HG03558 (cell line): Measurements from ENCODE around the gene OR11A1.
"Not testable (repeated sequence)": the region's sequence is repeated elsewhere in the genome, so short reads cannot be mapped to it uniquely, and the experiment has no call there.

ENCODE experiments used
- ATAC-seq: cut with Tn5 transposase; IDR thresholded peaks from one replicate; pipeline ENCODE4 v1.9.1; 2021; ENCODE audit warnings: moderate number of reproducible peaks; ENCODE audit not compliant: unreplicated experiment; ENCODE audit errors: extremely low read depth

Gene OR11A1

GRCh38 chr6:29483186-29483585 lies 26.3 kb upstream of the OR11A1 start:
- no peak for ATAC-seq

- no peak for ATAC-seq
Observed at GRCh38 chr6:29479560-29479959, 22.7 kb upstream of the OR11A1 start.

DNA sequence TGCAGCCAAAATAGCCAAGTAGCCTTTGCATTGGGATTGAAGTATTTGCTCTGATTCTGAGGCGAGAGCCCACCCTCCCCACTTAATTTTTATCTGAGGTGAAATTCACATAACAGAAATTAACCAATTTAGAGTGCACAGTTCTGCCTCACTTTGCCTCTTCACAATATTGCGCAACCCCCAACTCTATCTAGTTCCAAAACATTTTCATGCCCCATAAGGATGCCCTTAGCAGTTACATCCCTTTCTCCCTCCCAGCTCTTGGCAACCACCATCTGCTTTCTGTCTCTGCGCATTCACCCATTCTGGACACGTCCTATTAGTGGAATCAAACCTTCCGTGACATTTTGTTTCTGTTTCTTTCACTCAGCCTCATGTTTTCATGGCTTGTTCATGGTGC lies 21.9 kb upstream of the OR11A1 start:
- ATAC-seq: no peak

DNA sequence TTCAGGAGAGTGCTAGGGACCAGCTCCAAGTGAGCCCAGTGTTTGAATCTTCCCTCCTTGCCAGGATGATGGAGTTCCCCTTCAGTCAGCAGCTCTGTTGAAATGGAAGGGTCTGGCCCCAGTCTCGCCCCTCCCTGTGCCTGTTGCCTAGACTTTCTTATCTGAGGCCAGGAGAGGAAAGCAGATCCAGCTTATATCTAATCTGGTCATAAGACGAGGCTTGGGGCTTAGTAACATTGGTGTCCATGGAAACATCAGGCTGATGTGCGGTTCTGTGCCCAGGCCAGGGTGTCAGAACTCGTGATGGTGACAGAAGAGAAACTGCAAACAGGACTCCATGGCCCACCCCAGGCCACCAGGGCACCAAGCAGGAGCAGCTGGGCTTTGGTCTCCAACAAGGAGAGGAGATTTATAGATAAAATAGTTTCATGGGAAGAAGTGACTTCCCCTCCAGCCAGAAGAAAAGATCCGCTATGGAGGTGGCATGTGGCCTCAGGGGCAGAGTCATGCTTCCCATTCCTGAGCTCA lies 21.1 kb upstream of the OR11A1 start:
- ATAC-seq: no peak

- ATAC-seq: no peak
Observed at GRCh38 chr6:29474996-29475395, 18.1 kb upstream of the OR11A1 start.

DNA sequence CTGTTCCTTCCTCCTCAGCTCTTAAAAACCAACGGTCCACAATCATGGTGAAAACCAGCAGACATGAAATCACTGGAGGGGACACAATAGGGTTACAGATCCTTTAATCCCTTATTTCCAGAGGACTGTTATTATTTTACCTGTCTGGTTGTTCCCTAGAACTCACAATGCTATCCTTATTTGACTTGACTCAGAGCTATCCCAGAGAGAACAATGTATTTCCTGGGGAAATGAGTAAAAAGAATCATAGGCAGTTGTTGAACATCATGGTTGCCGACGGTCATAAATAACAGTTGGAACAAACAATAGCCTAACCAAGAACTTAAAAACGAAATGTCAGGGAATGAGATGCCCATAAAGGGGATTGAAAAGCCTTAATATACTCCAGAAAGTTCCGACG lies 9.4 kb upstream of the OR11A1 start:
- no peak for ATAC-seq

GRCh38 chr6:29465801-29466200 lies 8.9 kb upstream of the OR11A1 start:
- no peak for ATAC-seq

DNA sequence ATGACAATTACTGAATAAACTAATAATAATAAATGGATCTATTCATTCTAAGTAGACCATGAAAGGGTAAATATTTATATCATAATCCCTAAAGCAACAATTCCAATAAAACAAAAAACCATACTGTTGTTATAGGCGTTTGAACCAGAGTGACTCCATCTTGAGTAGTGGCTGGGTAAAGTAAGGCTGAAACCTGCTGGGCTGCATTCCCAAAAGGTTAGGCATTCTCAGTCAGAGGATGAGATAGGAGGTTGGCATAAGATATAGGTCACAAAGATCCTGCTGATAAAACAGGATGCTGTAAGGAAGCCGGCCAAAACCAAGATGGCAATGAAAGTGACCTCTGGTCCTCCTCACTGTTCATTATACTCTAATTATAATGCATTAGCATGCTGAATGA lies 8.4 kb upstream of the OR11A1 start:
- no peak for ATAC-seq

DNA sequence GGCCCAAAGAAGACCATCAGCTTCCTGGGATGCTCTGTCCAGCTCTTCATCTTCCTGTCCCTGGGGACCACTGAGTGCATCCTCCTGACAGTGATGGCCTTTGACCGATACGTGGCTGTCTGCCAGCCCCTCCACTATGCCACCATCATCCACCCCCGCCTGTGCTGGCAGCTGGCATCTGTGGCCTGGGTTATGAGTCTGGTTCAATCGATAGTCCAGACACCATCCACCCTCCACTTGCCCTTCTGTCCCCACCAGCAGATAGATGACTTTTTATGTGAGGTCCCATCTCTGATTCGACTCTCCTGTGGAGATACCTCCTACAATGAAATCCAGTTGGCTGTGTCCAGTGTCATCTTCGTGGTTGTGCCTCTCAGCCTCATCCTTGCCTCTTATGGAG lies 5.2 kb upstream of the OR11A1 start:
- ATAC-seq: no peak

- ATAC-seq: no peak
Observed at GRCh38 chr6:29461021-29461814, 4.3 kb upstream of the OR11A1 start.

DNA sequence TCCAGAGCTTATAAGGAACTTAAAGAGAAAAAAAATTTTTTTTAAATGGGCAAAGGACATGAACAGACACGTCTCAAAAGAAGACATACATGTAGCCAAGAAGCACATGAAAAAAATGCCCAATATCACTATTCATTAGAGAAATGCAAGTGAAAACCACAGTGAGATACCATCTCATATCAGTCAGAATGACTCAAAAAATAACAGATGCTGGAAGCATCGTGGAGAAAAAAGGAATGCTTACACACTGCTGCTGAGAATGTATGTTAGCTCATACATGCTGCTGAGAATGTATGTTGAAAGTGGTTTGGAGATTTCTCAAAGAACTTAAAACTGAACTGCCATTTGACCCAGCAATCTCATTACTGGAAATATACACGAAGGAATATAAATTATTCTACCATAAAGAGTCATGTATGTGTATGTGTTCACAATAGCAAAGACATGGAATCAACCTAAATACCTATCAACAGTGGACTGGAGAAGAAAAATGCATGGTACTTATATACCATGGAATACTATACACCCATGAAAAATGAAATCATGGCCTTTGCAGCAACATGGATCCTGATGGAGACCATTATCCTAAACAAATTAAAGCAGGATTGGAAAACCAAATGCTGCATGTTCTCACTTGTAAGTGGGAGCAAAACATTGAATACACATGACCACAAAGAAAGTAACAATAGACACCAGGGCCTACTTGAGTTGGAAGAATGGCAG lies 5.2 kb downstream of the OR11A1 start:
- ATAC-seq: no peak

DNA sequence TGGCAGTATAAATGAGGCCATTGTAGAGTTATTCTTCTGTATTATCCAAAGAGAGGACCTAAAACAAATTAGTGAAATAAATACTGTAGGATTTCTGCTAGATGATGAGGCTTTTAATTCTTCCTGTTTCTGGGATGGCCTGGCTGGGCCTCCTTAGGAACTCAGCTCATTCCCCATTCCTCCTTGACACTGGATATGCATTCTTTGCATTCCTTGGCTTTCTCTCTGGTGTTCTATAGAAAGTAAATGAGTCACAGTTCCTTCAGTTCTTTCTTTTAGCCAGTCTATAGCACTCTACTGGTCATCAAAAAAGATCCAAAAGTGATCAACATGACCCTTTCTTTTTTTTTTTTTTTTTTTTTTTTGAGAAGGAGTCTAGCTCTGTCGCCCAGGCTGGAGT lies 9.2 kb downstream of the OR11A1 start:
- ATAC-seq: no peak

DNA sequence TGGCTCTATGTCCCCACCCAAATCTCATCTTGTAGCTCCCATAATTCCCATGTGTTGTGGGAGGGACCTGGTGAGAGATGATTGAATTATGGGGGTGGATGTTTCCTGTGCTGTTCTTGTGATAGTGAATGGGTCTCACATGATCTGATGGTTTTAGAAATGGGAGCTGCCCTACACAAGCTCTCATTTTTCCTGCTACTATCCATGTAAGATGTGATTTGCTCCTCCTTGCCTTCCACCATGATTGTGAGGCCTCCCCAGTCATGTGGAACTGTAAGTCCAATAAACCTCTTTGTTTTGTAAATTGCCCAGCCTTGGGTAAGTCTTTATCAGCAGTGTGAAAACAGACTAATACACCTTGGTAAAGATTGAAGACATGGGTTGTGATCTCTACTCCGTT lies 12.8 kb downstream of the OR11A1 start:
- not testable (repeated sequence) for ATAC-seq

GRCh38 chr6:29442719-29443118 lies 14.2 kb downstream of the OR11A1 start:
- no peak for ATAC-seq

DNA sequence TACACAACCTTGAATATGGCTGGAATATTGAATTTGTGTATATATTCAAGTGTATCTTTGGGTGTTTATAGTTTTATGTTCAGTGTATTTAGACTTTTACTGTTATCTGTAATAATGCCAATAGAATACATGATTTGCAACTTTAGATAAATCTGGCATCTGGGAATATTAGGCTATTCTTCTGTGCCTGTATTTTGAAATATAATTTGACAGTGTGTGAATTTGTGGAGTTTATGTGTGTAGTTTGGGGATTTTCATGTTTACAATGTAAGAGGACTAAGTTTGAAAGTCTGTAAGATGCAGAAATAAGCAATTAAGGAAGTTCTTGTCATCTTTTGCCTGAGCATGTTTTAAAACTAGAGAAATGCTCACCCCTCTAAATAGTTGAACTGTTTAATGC lies 17.9 kb downstream of the OR11A1 start, which contains the start of gene OR10C1:
OR10C1 (plus strand) TSS at position 301 of the 400 bp plus-strand sequence. CDS start 710 bp downstream, outside the sequence.
- ATAC-seq: no peak

DNA sequence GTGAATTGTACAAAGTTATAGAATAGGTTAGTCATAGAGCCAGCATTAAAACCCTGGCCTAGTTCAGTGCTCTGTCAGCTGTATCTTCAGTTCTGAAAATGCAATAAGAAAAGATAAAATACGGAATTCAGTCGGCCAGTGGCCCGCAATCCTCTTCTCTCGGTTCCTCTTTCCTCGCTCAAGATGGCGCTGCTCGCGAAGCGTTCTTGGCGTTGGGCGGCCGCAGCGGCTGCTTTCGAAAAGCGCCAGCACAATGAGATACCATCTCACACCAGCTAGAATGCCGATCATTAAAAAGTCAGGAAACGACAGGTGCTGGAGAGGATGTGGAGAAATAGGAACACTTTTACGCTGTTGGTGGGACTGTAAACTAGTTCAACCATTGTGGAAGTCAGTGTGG lies 20.1 kb downstream of the OR11A1 start:
- ATAC-seq: not testable (repeated sequence)

- ATAC-seq: no peak
Observed at GRCh38 chr6:29426654-29427053, 30.2 kb downstream of the OR11A1 start.

DNA sequence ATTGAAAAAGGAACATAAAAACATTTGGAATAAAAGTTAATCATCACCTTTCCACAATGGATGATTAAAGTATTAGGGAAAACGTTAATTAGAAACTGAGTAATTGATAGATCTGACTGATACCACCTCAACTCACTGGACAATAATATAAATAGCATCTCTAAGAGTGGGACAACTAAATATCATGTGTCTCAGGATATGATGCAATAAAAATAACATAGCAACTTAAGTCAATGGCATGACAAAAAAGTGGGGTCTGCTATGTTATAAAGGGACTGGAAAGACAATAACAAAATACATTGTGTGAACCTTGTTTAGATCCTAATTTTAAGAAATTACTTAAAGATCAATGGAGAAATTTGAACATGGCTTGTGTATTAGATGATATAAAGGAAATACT lies 31.8 kb downstream of the OR11A1 start:
- ATAC-seq: no peak

- no peak for ATAC-seq
Observed at GRCh38 chr6:29424575-29424974, 32.3 kb downstream of the OR11A1 start.

- ATAC-seq: no peak
Observed at GRCh38 chr6:29424168-29424567, 32.7 kb downstream of the OR11A1 start.

DNA sequence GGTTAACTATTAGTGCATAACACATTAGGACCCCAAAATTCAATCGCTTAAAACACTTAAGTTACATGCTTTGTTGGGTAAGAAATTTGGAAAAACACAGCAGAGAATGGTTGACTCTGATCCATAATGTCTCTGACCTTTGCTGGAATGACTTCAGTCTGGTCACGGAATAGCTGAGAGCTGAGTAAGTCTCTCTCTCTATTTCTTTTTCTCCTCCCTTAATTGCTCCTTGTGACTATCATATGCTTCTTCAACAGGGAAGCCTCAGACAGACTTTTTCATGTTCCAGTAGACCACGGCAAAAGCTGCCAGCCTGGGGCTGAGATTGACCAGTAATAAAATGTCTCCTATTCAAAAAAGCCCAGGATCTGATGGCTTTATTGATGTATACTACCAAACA lies 37.4 kb downstream of the OR11A1 start:
- no peak for ATAC-seq
